GM23338 (cell line): ENCODE results near the gene SUSD4. TPM values are rescaled to one million over a fixed set of nuclear protein-coding genes. Genes with fewer than 3 reads are reported as not detected.

Experiments used
- ATAC-seq: fragments of 200-7000 bp; cut with Tn5 transposase; 3 replicates; pipeline ENCODE4 v1.9.1; 2020
- DNase-seq: peaks from one replicate; pipeline ENCODE4 v3.0.0-alpha.2; 2015; ENCODE audit warnings: low spot score
- H2AFZ ChIP-seq: fragments of 200-600 bp; sonication (generic); 2 replicates; pipeline ENCODE4 v1.8.0; 2016; ENCODE audit warnings: antibody characterized with exemption, mild to moderate bottlenecking, moderate library complexity
- H3F3A ChIP-seq: fragments of 200-600 bp; sonication (generic); replicated peaks from 2 replicates; pipeline ENCODE4 v1.8.0; 2017; ENCODE audit warnings: antibody characterized with exemption, mixed run types, low read depth
- H3K27ac ChIP-seq: fragments of 200-600 bp; sonication (generic); 2 replicates; pipeline ENCODE4 v1.6.1; 2016; ENCODE audit warnings: low read depth
- H3K27me3 ChIP-seq: fragments of 200-600 bp; sonication (generic); 2 replicates; pipeline ENCODE4 v1.8.0; 2016; ENCODE audit warnings: mild to moderate bottlenecking, mixed run types, moderate library complexity; ENCODE audit not compliant: insufficient read depth
- H3K36me3 ChIP-seq: fragments of 200-600 bp; sonication (generic); 2 replicates; pipeline ENCODE4 v1.8.0; 2016; ENCODE audit warnings: mild to moderate bottlenecking; ENCODE audit not compliant: insufficient read depth
- H3K4me1 ChIP-seq: fragments of 200-600 bp; sonication (generic); 2 replicates; pipeline ENCODE4 v1.8.0; 2016; ENCODE audit warnings: mild to moderate bottlenecking, moderate library complexity; ENCODE audit not compliant: insufficient read depth
- H3K4me2 ChIP-seq: fragments of 200-600 bp; sonication (generic); 2 replicates; pipeline ENCODE4 v1.7.1; 2017; ENCODE audit warnings: mixed run types
- H3K4me3 ChIP-seq: fragments of 200-600 bp; sonication (generic); 2 replicates; pipeline ENCODE4 v1.6.1; 2016; ENCODE audit warnings: mixed run types
- H3K79me2 ChIP-seq: fragments of 200-600 bp; sonication (generic); replicated peaks from 2 replicates; pipeline ENCODE4 v1.8.0; 2017; ENCODE audit warnings: mild to moderate bottlenecking; ENCODE audit not compliant: insufficient read depth
- H3K9me2 ChIP-seq: fragments of 200-600 bp; sonication (generic); 2 replicates; pipeline ENCODE4 v1.8.0; 2017; ENCODE audit not compliant: insufficient read depth
- H4K20me1 ChIP-seq: fragments of 200-600 bp; sonication (generic); replicated peaks from 2 replicates; pipeline ENCODE4 v1.8.0; 2017; ENCODE audit warnings: mild to moderate bottlenecking; ENCODE audit not compliant: insufficient read depth
- H3K27ac Mint-ChIP-seq: 2 replicates; pipeline ENCODE4 v1.8.0; 2020; ENCODE audit warnings: inconsistent platforms, mild to moderate bottlenecking, moderate library complexity, mixed read lengths
- H3K27me3 Mint-ChIP-seq: 3 replicates; pipeline ENCODE4 v1.8.0; 2022; ENCODE audit warnings: low read depth, mild to moderate bottlenecking, moderate library complexity, mixed read lengths, inconsistent platforms; ENCODE audit not compliant: insufficient read depth, poor library complexity
- H3K36me3 Mint-ChIP-seq: 3 replicates; pipeline ENCODE4 v1.8.0; 2021; ENCODE audit warnings: low read depth, mild to moderate bottlenecking, inconsistent platforms, moderate library complexity, mixed read lengths
- H3K4me1 Mint-ChIP-seq: 3 replicates; pipeline ENCODE4 v1.8.0; 2020; ENCODE audit warnings: mild to moderate bottlenecking, inconsistent platforms, mixed read lengths
- H3K4me3 Mint-ChIP-seq: 3 replicates; pipeline ENCODE4 v1.8.0; 2021; ENCODE audit warnings: moderate library complexity, mild to moderate bottlenecking, inconsistent platforms, mixed read lengths
- H3K9me3 Mint-ChIP-seq: 3 replicates; pipeline ENCODE4 v1.8.0; 2020; ENCODE audit warnings: moderate library complexity, mild to moderate bottlenecking, inconsistent platforms, mixed read lengths
- CREB1 ChIP-seq: fragments of 250-450 bp; sonication (Bioruptor Pico); IDR thresholded peaks from 2 replicates; pipeline ENCODE4 v1.5.0; 2020; ENCODE audit warnings: low read depth, mild to moderate bottlenecking, moderate library complexity
- EZH2 ChIP-seq: fragments of 200-600 bp; sonication (generic); IDR thresholded peaks from one replicate; pipeline ENCODE4 v1.8.0; 2017; ENCODE audit warnings: antibody characterized with exemption, mild to moderate bottlenecking, low read depth; ENCODE audit not compliant: unreplicated experiment
- EZH2phosphoT487 ChIP-seq: fragments of 200-600 bp; sonication (generic); IDR thresholded peaks from one replicate; pipeline ENCODE4 v1.8.1; 2018; ENCODE audit warnings: antibody characterized with exemption; ENCODE audit not compliant: unreplicated experiment
- JUNB ChIP-seq: IDR thresholded peaks from one replicate; pipeline ENCODE4 v1.6.1; 2016; ENCODE audit warnings: antibody characterized with exemption; ENCODE audit not compliant: unreplicated experiment
- NANOG ChIP-seq: IDR thresholded peaks from 2 replicates; pipeline ENCODE4 v1.6.1; 2016; ENCODE audit warnings: antibody characterized with exemption, borderline replicate concordance
- POLR2AphosphoS5 ChIP-seq: IDR thresholded peaks from 2 replicates; pipeline ENCODE4 v1.6.1; 2016; ENCODE audit warnings: antibody characterized with exemption, low read depth
- STAT1 ChIP-seq: IDR thresholded peaks from one replicate; pipeline ENCODE4 v1.6.1; 2016; ENCODE audit warnings: antibody characterized with exemption; ENCODE audit not compliant: unreplicated experiment
- ZNF114 ChIP-seq: fragments of 250-450 bp; sonication (Bioruptor Pico); IDR thresholded peaks from 2 replicates; pipeline ENCODE4 v1.5.0; 2020; ENCODE audit warnings: mild to moderate bottlenecking, moderate library complexity
- ZNF331 ChIP-seq: fragments of 250-450 bp; sonication (Bioruptor Pico); IDR thresholded peaks from 2 replicates; pipeline ENCODE4 v1.5.0; 2020; ENCODE audit warnings: low read depth, mild to moderate bottlenecking, moderate library complexity
- polyA plus RNA-seq: library from polyadenylated mRNA; unstranded; fragments of >200 nt; fragmentation: Nextera tagmentation; extraction: Ambion mirVana; gene quantifications from 2 replicates; pipeline ENCODE4 v1.2.1, GENCODE V29; 2016
- total RNA-seq: library from RNA; depleted of rRNA; stranded (reverse); fragments of >200 nt; shearing (Covaris generic); gene quantifications from 2 replicates; pipeline ENCODE4 v1.2.3, GENCODE V29; 2014
- TF ChIP-seq, protein P1 (sequence below): fragments of 250-450 bp; sonication (Bioruptor Pico); IDR thresholded peaks from 2 replicates; pipeline ENCODE4 v1.5.0; 2020; ENCODE audit warnings: mild to moderate bottlenecking, moderate library complexity
- TF ChIP-seq, protein P2 (sequence below): IDR thresholded peaks from 2 replicates; pipeline ENCODE4 v1.6.1; 2016; ENCODE audit warnings: antibody characterized with exemption
- TF ChIP-seq, protein P3 (sequence below), 2 experiments: fragments of 200-600 bp in 1 of 2; sonication (generic) in 1 of 2; conservative IDR thresholded peaks; 2 replicates each; pipeline versions ENCODE4 v1.5.1 to v1.6.1; 2016 to 2017; ENCODE audit warnings: antibody characterized with exemption in 2 of 2, low read depth in 2 of 2, mild to moderate bottlenecking in 2 of 2, moderate library complexity in 1 of 2

SUSD4 gene
- total and polyA plus RNA-seq, 2 experiments from 2014 or later = 2.3 to 3.6 TPM

DNA sequence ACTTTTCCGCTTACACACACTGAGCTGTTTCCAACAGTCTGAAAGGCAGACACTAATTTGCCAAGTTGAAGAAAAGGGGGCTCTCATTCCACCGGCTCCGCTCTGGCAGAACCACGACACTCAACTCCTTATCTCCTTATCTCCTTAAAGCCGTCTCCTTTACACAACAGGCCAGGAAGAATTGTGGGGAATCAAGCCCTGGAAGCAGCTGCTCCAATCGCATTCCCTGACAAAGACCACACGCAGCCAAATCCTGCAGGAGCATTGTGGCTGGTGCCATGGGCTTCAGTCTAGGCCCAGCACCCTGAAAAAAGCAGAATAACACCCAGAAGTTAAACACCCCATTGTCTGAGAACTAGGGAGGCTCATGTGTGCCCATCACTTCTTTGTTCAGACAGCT lies 24.1 kb downstream of the SUSD4 start (continued):
- TF ChIP-seq, protein P1, sequence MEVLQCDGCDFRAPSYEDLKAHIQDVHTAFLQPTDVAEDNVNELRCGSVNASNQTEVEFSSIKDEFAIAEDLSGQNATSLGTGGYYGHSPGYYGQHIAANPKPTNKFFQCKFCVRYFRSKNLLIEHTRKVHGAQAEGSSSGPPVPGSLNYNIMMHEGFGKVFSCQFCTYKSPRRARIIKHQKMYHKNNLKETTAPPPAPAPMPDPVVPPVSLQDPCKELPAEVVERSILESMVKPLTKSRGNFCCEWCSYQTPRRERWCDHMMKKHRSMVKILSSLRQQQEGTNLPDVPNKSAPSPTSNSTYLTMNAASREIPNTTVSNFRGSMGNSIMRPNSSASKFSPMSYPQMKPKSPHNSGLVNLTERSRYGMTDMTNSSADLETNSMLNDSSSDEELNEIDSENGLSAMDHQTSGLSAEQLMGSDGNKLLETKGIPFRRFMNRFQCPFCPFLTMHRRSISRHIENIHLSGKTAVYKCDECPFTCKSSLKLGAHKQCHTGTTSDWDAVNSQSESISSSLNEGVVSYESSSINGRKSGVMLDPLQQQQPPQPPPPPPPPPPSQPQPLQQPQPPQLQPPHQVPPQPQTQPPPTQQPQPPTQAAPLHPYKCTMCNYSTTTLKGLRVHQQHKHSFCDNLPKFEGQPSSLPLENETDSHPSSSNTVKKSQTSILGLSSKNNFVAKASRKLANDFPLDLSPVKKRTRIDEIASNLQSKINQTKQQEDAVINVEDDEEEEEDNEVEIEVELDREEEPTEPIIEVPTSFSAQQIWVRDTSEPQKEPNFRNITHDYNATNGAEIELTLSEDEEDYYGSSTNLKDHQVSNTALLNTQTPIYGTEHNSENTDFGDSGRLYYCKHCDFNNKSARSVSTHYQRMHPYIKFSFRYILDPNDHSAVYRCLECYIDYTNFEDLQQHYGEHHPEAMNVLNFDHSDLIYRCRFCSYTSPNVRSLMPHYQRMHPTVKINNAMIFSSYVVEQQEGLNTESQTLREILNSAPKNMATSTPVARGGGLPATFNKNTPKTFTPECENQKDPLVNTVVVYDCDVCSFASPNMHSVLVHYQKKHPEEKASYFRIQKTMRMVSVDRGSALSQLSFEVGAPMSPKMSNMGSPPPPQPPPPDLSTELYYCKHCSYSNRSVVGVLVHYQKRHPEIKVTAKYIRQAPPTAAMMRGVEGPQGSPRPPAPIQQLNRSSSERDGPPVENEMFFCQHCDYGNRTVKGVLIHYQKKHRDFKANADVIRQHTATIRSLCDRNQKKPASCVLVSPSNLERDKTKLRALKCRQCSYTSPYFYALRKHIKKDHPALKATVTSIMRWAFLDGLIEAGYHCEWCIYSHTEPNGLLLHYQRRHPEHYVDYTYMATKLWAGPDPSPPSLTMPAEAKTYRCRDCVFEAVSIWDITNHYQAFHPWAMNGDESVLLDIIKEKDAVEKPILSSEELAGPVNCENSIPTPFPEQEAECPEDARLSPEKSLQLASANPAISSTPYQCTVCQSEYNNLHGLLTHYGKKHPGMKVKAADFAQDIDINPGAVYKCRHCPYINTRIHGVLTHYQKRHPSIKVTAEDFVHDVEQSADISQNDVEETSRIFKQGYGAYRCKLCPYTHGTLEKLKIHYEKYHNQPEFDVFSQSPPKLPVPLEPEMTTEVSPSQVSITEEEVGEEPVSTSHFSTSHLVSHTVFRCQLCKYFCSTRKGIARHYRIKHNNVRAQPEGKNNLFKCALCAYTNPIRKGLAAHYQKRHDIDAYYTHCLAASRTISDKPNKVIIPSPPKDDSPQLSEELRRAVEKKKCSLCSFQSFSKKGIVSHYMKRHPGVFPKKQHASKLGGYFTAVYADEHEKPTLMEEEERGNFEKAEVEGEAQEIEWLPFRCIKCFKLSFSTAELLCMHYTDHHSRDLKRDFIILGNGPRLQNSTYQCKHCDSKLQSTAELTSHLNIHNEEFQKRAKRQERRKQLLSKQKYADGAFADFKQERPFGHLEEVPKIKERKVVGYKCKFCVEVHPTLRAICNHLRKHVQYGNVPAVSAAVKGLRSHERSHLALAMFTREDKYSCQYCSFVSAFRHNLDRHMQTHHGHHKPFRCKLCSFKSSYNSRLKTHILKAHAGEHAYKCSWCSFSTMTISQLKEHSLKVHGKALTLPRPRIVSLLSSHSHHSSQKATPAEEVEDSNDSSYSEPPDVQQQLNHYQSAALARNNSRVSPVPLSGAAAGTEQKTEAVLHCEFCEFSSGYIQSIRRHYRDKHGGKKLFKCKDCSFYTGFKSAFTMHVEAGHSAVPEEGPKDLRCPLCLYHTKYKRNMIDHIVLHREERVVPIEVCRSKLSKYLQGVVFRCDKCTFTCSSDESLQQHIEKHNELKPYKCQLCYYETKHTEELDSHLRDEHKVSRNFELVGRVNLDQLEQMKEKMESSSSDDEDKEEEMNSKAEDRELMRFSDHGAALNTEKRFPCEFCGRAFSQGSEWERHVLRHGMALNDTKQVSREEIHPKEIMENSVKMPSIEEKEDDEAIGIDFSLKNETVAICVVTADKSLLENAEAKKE (CRISPR knock-in tag) = no peak
- TF ChIP-seq ZNF114 = no peak
- TF ChIP-seq, protein P2, sequence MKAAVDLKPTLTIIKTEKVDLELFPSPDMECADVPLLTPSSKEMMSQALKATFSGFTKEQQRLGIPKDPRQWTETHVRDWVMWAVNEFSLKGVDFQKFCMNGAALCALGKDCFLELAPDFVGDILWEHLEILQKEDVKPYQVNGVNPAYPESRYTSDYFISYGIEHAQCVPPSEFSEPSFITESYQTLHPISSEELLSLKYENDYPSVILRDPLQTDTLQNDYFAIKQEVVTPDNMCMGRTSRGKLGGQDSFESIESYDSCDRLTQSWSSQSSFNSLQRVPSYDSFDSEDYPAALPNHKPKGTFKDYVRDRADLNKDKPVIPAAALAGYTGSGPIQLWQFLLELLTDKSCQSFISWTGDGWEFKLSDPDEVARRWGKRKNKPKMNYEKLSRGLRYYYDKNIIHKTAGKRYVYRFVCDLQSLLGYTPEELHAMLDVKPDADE = no peak

DNA sequence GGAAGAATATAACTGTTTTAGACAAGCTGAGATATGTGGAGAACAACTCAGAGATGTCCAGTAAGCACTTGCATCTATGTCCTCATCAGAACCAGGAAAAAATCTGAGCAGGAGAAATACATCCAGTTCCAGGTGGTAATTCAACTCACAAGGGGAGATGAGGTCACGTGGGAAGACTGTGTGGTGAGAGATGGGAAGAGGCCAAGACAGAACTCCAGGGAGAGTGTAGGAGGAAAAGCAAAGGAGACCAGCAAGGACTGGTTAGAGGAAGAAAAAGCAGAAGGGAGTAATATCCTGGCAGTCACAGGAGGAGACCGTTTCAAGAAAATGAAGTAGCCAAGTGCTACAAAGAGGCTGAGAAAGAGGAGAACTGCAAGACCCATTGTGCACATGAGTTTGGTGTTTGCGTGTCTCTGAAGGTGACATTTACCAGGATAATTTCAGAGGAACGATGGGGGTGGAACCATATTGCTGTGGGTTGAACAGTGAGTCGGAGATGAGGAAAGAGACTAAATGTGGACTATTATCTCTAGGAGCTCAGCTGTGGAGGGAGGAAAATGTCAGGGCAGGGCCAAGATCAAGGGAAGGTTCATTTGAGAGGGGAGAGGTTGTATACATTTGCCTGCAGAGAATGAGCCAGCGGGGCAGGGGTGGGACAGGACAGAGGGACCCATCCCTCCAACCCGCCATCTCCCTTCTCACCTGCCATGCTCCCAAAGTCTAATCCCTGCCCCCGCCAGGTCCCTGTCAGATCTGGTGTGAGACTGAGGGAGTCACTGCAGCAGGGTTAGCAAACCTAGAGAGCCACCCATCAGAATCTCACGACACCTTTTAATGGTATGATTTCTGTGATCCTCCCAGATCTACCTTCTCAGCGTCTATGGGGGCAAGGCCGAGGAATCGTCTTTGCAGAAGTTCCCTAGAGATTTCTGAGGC lies 24.9 kb downstream of the SUSD4 start:
- DNase-seq (no peak), ATAC-seq (no peak)
- no peaks in the 10 kb centered on the region for H3K27me3 Mint-ChIP-seq
- peaks cover 7% of the 10 kb centered on the region; the same call in 2 of the 3 replicates for H3K4me1 Mint-ChIP-seq
- Histone ChIP-seq H2AFZ (no peak overlapping the region), H3K27ac (no peak overlapping the region), H3K9me2 (0 out of 2 replicates have a peak, but pooled peaks cover 3% of the 10 kb centered on the region), H3K79me2 (no peaks in the 10 kb centered on the region), H4K20me1 (no peaks in the 10 kb centered on the region), H3F3A (no peaks in the 10 kb centered on the region), H3K4me2 (no peak overlapping the region), H3K4me1 (no peaks in the 10 kb centered on the region), H3K27me3 (no peaks in the 10 kb centered on the region), H3K4me3 (no peak overlapping the region), H3K36me3 (no peaks in the 10 kb centered on the region)
- H3K27ac Mint-ChIP-seq = no peak overlapping the region
- H3K4me3 Mint-ChIP-seq = no peak overlapping the region
- H3K36me3 Mint-ChIP-seq = no peaks in the 10 kb centered on the region
- H3K9me3 Mint-ChIP-seq = no peaks in the 10 kb centered on the region
- TF ChIP-seq, protein P3, sequence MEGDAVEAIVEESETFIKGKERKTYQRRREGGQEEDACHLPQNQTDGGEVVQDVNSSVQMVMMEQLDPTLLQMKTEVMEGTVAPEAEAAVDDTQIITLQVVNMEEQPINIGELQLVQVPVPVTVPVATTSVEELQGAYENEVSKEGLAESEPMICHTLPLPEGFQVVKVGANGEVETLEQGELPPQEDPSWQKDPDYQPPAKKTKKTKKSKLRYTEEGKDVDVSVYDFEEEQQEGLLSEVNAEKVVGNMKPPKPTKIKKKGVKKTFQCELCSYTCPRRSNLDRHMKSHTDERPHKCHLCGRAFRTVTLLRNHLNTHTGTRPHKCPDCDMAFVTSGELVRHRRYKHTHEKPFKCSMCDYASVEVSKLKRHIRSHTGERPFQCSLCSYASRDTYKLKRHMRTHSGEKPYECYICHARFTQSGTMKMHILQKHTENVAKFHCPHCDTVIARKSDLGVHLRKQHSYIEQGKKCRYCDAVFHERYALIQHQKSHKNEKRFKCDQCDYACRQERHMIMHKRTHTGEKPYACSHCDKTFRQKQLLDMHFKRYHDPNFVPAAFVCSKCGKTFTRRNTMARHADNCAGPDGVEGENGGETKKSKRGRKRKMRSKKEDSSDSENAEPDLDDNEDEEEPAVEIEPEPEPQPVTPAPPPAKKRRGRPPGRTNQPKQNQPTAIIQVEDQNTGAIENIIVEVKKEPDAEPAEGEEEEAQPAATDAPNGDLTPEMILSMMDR (conservative IDR thresholded peaks at IDR 0.05; ENCODE audit: low read depth in 2 of 2) = no peak
- no peak for TF ChIP-seq EZH2
- TF ChIP-seq NANOG = no peak
- no peak for TF ChIP-seq ZNF114
- TF ChIP-seq ZNF331 = no peak
- TF ChIP-seq JUNB = no peak
- TF ChIP-seq CREB1 (CRISPR knock-in tag) = no peak
- no peak for TF ChIP-seq EZH2phosphoT487
- TF ChIP-seq POLR2AphosphoS5 = no peak
- TF ChIP-seq STAT1 = no peak
